Mammary epithelial cell (primary cell): Measurements from ENCODE around the gene AARS1.

Source experiments
- CTCF ChIP-seq, 2 donors: IDR thresholded peaks in 1 of 2; conservative IDR thresholded peaks in 1 of 2; 2 replicates each; pipeline ENCODE4 v1.5.1; 2011 to 2012; ENCODE audit warnings: inconsistent platforms in 2 of 2, low read length in 2 of 2, mild to moderate bottlenecking in 2 of 2, control low read depth in 1 of 2, low read depth in 1 of 2; ENCODE audit not compliant: insufficient read depth in 1 of 2; ENCODE audit errors: extremely low read depth in 1 of 2
- EZH2 ChIP-seq: IDR thresholded peaks from 2 replicates; pipeline ENCODE4 v1.6.1; 2012; ENCODE audit warnings: low read length, inconsistent platforms, borderline replicate concordance

GRCh38 chr16:70295634-70296033, 6.3 kb upstream of the AARS1 start:
- TF ChIP-seq EZH2 (no peak), CTCF (conservative IDR thresholded peaks at IDR 0.05 in 1 of 2, IDR thresholded peaks at IDR 0.05 in 1 of 2; ENCODE audit: extremely low read depth in 1 of 2, insufficient read depth in 1 of 2, low read depth in 1 of 2, low read length in 2 of 2) (no peak)
